H9 (cell line): ENCODE results near the gene ARMC9. TPM values are rescaled to one million over a fixed set of nuclear protein-coding genes. Genes with fewer than 3 reads are reported as not detected.

Source experiments
- DNase-seq: peaks from one replicate; pipeline ENCODE4 v3.0.0-alpha.2; 2017
- H2AFZ ChIP-seq: one replicate; pipeline ENCODE4 v1.6.1; 2013; ENCODE audit warnings: mild to moderate bottlenecking, low read length, control low read depth, moderate library complexity
- H2AK5ac ChIP-seq: 2 replicates; pipeline ENCODE4 v1.6.1; 2013; ENCODE audit warnings: low read length, control low read depth, mixed read lengths; ENCODE audit not compliant: insufficient read length
- H2BK120ac ChIP-seq: one replicate; pipeline ENCODE4 v1.6.1; 2013; ENCODE audit warnings: low read depth, mild to moderate bottlenecking, low read length, control low read depth, inconsistent platforms; ENCODE audit not compliant: poor library complexity, severe bottlenecking
- H2BK12ac ChIP-seq: 2 replicates; pipeline ENCODE4 v1.6.1; 2013; ENCODE audit warnings: low read length, control low read depth, mixed read lengths, low read depth; ENCODE audit not compliant: insufficient read length
- H2BK15ac ChIP-seq: 2 replicates; pipeline ENCODE4 v1.6.1; 2013; ENCODE audit warnings: low read depth, low read length, control low read depth
- H2BK20ac ChIP-seq: one replicate; pipeline ENCODE4 v1.6.1; 2013; ENCODE audit warnings: low read depth, mild to moderate bottlenecking, low read length, control low read depth, inconsistent platforms; ENCODE audit not compliant: poor library complexity, severe bottlenecking
- H2BK5ac ChIP-seq: 2 replicates; pipeline ENCODE4 v1.6.1; 2013; ENCODE audit warnings: low read length, control low read depth, mixed read lengths; ENCODE audit not compliant: insufficient read length
- H3K14ac ChIP-seq: 2 replicates; pipeline ENCODE4 v1.6.1; 2013; ENCODE audit warnings: low read length, control low read depth; ENCODE audit not compliant: insufficient read depth
- H3K18ac ChIP-seq: 2 replicates; pipeline ENCODE4 v1.6.1; 2013; ENCODE audit warnings: low read depth, mild to moderate bottlenecking, mixed read lengths, low read length, control low read depth; ENCODE audit not compliant: insufficient read length
- H3K23ac ChIP-seq: 2 replicates; pipeline ENCODE4 v1.6.1; 2013; ENCODE audit warnings: low read length, control low read depth, mixed read lengths, low read depth; ENCODE audit not compliant: insufficient read length
- H3K23me2 ChIP-seq: 2 replicates; pipeline ENCODE4 v1.6.1; 2013; ENCODE audit warnings: low read depth, mild to moderate bottlenecking, mixed read lengths, low read length, control low read depth; ENCODE audit not compliant: insufficient read length, poor library complexity, severe bottlenecking
- H3K27ac ChIP-seq: 2 replicates; pipeline ENCODE4 v1.5.1; 2013; ENCODE audit warnings: low read length, control low read depth, mixed read lengths, low read depth; ENCODE audit not compliant: insufficient read length
- H3K27me3 ChIP-seq: 2 replicates; pipeline ENCODE4 v1.6.1; 2013; ENCODE audit warnings: low read length, control low read depth, inconsistent platforms; ENCODE audit not compliant: insufficient read depth
- H3K4ac ChIP-seq: 2 replicates; pipeline ENCODE4 v1.6.1; 2013; ENCODE audit warnings: low read depth, mild to moderate bottlenecking, control low read depth, inconsistent platforms, low read length, moderate library complexity
- H3K4me1 ChIP-seq: 2 replicates; pipeline ENCODE4 v1.6.1; 2013; ENCODE audit warnings: low read length, control low read depth, inconsistent platforms; ENCODE audit not compliant: insufficient read depth
- H3K4me2 ChIP-seq: 2 replicates; pipeline ENCODE4 v1.6.1; 2013; ENCODE audit warnings: low read length, control low read depth, mixed read lengths; ENCODE audit not compliant: insufficient read length, insufficient read depth
- H3K56ac ChIP-seq: 2 replicates; pipeline ENCODE4 v1.6.1; 2013; ENCODE audit warnings: low read depth, mild to moderate bottlenecking, mixed read lengths, low read length, control low read depth; ENCODE audit not compliant: insufficient read length
- H3K79me1 ChIP-seq: 2 replicates; pipeline ENCODE4 v1.6.1; 2013; ENCODE audit warnings: low read depth, mild to moderate bottlenecking, moderate library complexity, low read length, control low read depth, inconsistent platforms; ENCODE audit not compliant: insufficient read depth, poor library complexity, severe bottlenecking
- H3K79me2 ChIP-seq: 2 replicates; pipeline ENCODE4 v1.6.1; 2013; ENCODE audit warnings: low read length, control low read depth, inconsistent platforms; ENCODE audit not compliant: insufficient read depth
- H3K9ac ChIP-seq: 2 replicates; pipeline ENCODE4 v1.6.1; 2013; ENCODE audit warnings: low read length, control low read depth, mixed read lengths; ENCODE audit not compliant: insufficient read length; ENCODE audit errors: extremely low read depth
- H3K9me3 ChIP-seq: one replicate; pipeline ENCODE4 v1.6.1; 2013; ENCODE audit warnings: low read depth, low read length, inconsistent platforms; ENCODE audit not compliant: control insufficient read depth
- H3T11ph ChIP-seq: one replicate; pipeline ENCODE4 v1.6.1; 2013; ENCODE audit warnings: mild to moderate bottlenecking, low read length, control low read depth, inconsistent platforms
- H4K20me1 ChIP-seq: one replicate; pipeline ENCODE4 v1.6.1; 2013; ENCODE audit not compliant: control insufficient read depth, insufficient read length, insufficient read depth
- H4K5ac ChIP-seq: 2 replicates; pipeline ENCODE4 v1.6.1; 2013; ENCODE audit warnings: low read depth, mild to moderate bottlenecking, mixed read lengths, low read length, control low read depth; ENCODE audit not compliant: insufficient read length
- H4K8ac ChIP-seq: replicated peaks from 2 replicates; pipeline ENCODE4 v1.6.1; 2013; ENCODE audit warnings: low read length, control low read depth, mixed read lengths, low read depth; ENCODE audit not compliant: insufficient read length
- H4K91ac ChIP-seq: 2 replicates; pipeline ENCODE4 v1.6.1; 2013; ENCODE audit warnings: low read depth, mild to moderate bottlenecking, moderate library complexity, mixed read lengths, low read length, control low read depth; ENCODE audit not compliant: insufficient read length
- H3K27ac Mint-ChIP-seq, 3 experiments: 2 replicates in 2 of 3; 3 replicates in 1 of 3; pipeline ENCODE4 v1.8.0; 2020 to 2021; ENCODE audit warnings: mixed read lengths in 3 of 3, mild to moderate bottlenecking in 1 of 3, moderate library complexity in 1 of 3
- H3K27me3 Mint-ChIP-seq: 2 replicates; pipeline ENCODE4 v1.8.0; 2021; ENCODE audit warnings: low read depth, mild to moderate bottlenecking, moderate library complexity, mixed read lengths
- H3K36me3 Mint-ChIP-seq, 3 experiments: 2 replicates in 2 of 3; 3 replicates in 1 of 3; pipeline ENCODE4 v1.8.0; 2020 to 2021; ENCODE audit warnings: low read depth in 3 of 3, mixed read lengths in 3 of 3; ENCODE audit not compliant: insufficient read depth in 1 of 3
- H3K4me1 Mint-ChIP-seq, 2 experiments: 2 replicates each; pipeline ENCODE4 v1.8.0; 2020; ENCODE audit warnings: mixed read lengths in 2 of 2
- H3K4me3 Mint-ChIP-seq, 2 experiments: 2 replicates in 1 of 2; 3 replicates in 1 of 2; pipeline ENCODE4 v1.8.0; 2020 to 2021; ENCODE audit warnings: mild to moderate bottlenecking in 2 of 2, mixed read lengths in 2 of 2, moderate library complexity in 1 of 2
- H3K9me3 Mint-ChIP-seq, 2 experiments: 2 replicates in 1 of 2; 3 replicates in 1 of 2; pipeline ENCODE4 v1.8.0; 2020; ENCODE audit warnings: mild to moderate bottlenecking in 2 of 2, mixed read lengths in 2 of 2, moderate library complexity in 1 of 2
- CTCF ChIP-seq: fragments of 200-600 bp; sonication (generic); conservative IDR thresholded peaks from 3 replicates; pipeline ENCODE4 v1.8.0; 2021; ENCODE audit warnings: antibody characterized with exemption, mild to moderate bottlenecking
- WGBS: extraction: QIAGEN DNeasy Blood & Tissue Kit; methylation state at CpG from one replicate; pipeline ENCODE4 v1.1.7; 2013; ENCODE audit warnings: missing lambda C conversion rate, low lambda C conversion rate, mixed read lengths; ENCODE audit not compliant: insufficient read length; ENCODE audit errors: extremely low coverage; 5-methylcytosine and 5-hydroxymethylcytosine counted together
- total RNA-seq: library from RNA; stranded (reverse); gene quantifications from 2 replicates; pipeline ENCODE4 v1.2.1, GENCODE V29; 2021

Gene ARMC9
- total RNA-seq, 1 experiment from 2014 or later = 37.6 TPM

- no peak overlapping the region for H3K4me2 ChIP-seq
- no peak overlapping the region for H2BK5ac ChIP-seq
- H3K23me2 ChIP-seq = no peaks in the 10 kb centered on the region
- no peak overlapping the region for H4K5ac ChIP-seq
- H3K27ac ChIP-seq = no peak overlapping the region
- Mint-ChIP-seq H3K36me3 (peaks cover 5 to 18% (median 5%) of the 10 kb centered on the region in 3 experiments; a peak in 6 of 7 replicates), H3K27ac (peak overlapping the region in 1 of 3 experiments; percentile 57; a peak in 1 of 7 replicates), H3K4me1 (peaks cover 8 to 16% of the 10 kb centered on the region in 2 experiments), H3K9me3 (no peaks in the 10 kb centered on the region), H3K4me3 (no peak overlapping the region), H3K27me3 (no peaks in the 10 kb centered on the region)
- no peaks in the 10 kb centered on the region for H3K79me1 ChIP-seq
- H2BK20ac ChIP-seq = no peak overlapping the region
- no peaks in the 10 kb centered on the region for H4K20me1 ChIP-seq
- no peaks in the 10 kb centered on the region for H3K79me2 ChIP-seq
- TF ChIP-seq CTCF = no peak
- H2AK5ac ChIP-seq = no peak overlapping the region
- no peak overlapping the region for H2BK120ac ChIP-seq
- H3K27me3 ChIP-seq = no peaks in the 10 kb centered on the region
- WGBS = no CpG with 5 or more reads among the region's 13 CpGs
- H3K9ac ChIP-seq = no peak overlapping the region
- H2BK15ac ChIP-seq = no peak overlapping the region
- no peak overlapping the region for H4K8ac ChIP-seq
- H3K18ac ChIP-seq = no peak overlapping the region
- no peaks in the 10 kb centered on the region for H3K9me3 ChIP-seq
- H3K14ac ChIP-seq = no peak overlapping the region
- no peak overlapping the region for H3K4ac ChIP-seq
- H2AFZ ChIP-seq = no peak overlapping the region
- H3K4me1 ChIP-seq = no peaks in the 10 kb centered on the region
- H3K56ac ChIP-seq = no peak overlapping the region
- H3K23ac ChIP-seq = no peak overlapping the region
- no peak overlapping the region for H3T11ph ChIP-seq
- DNase-seq = no peak
- no peak overlapping the region for H4K91ac ChIP-seq
- H2BK12ac ChIP-seq = no peak overlapping the region
Measured at GRCh38 chr2:231296401-231296974, 98.1 kb downstream of the ARMC9 start.
